Mammary epithelial cell (primary cell): ENCODE measurements around the gene ZFP42.

ENCODE experiments used
- CTCF ChIP-seq, 2 donors: IDR thresholded peaks in 1 of 2; conservative IDR thresholded peaks in 1 of 2; 2 replicates each; pipeline ENCODE4 v1.5.1; 2011 to 2012; ENCODE audit warnings: inconsistent platforms in 2 of 2, low read length in 2 of 2, mild to moderate bottlenecking in 2 of 2, control low read depth in 1 of 2, low read depth in 1 of 2; ENCODE audit not compliant: insufficient read depth in 1 of 2; ENCODE audit errors: extremely low read depth in 1 of 2
- EZH2 ChIP-seq: IDR thresholded peaks from 2 replicates; pipeline ENCODE4 v1.6.1; 2012; ENCODE audit warnings: low read length, inconsistent platforms, borderline replicate concordance

GRCh38 chr4:187965726-187966125, 29.8 kb upstream of the ZFP42 start:
- TF ChIP-seq CTCF (conservative IDR thresholded peaks at IDR 0.05 in 1 of 2, IDR thresholded peaks at IDR 0.05 in 1 of 2; ENCODE audit: extremely low read depth in 1 of 2, insufficient read depth in 1 of 2, low read depth in 1 of 2, low read length in 2 of 2) (no peak), EZH2 (no peak)
